Measurements from ENCODE around the gene KCNK15.
"Not testable (repeated sequence)": the region's sequence is repeated elsewhere in the genome, so short reads cannot be mapped to it uniquely, and the experiment has no call there.

Gene KCNK15

GRCh38 chr20:44759595-44759994 lies 13.9 kb downstream of the KCNK15 start:
- DNase-seq (ENCODE audit: low spot score) = no peak

- DNase-seq (ENCODE audit: low spot score) = no peak
These were observed 15.8 kb downstream of the KCNK15 start for GRCh38 chr20:44761423-44761822.

GRCh38 chr20:44762466-44763140 lies 16.9 kb downstream of the KCNK15 start:
- no peak for DNase-seq (ENCODE audit: low spot score)

- not testable (repeated sequence) for DNase-seq (ENCODE audit: low spot score)
These were observed 18.1 kb downstream of the KCNK15 start for GRCh38 chr20:44763798-44764197.

GRCh38 chr20:44765091-44765490 lies 19.4 kb downstream of the KCNK15 start:
- no peak for DNase-seq (ENCODE audit: low spot score)

- DNase-seq (ENCODE audit: low spot score) = no peak
These were observed 20.2 kb downstream of the KCNK15 start for GRCh38 chr20:44765701-44766347.

- peak; percentile 5 for DNase-seq (ENCODE audit: low spot score)
These were observed 22.6 kb downstream of the KCNK15 start for GRCh38 chr20:44768256-44768655.

- no peak for DNase-seq (ENCODE audit: low spot score)
These were observed 23.3 kb downstream of the KCNK15 start for GRCh38 chr20:44768854-44769480.

- DNase-seq (ENCODE audit: low spot score) = no peak
These were observed 23.8 kb downstream of the KCNK15 start for GRCh38 chr20:44769481-44769863.

GRCh38 chr20:44770484-44771171 lies 25.0 kb downstream of the KCNK15 start:
- DNase-seq (ENCODE audit: low spot score) = no peak

- no peak for DNase-seq (ENCODE audit: low spot score)
These were observed 25.5 kb downstream of the KCNK15 start for GRCh38 chr20:44771172-44771535.

- no peak for DNase-seq (ENCODE audit: low spot score)
These were observed 27.0 kb downstream of the KCNK15 start for GRCh38 chr20:44772636-44773035.

GRCh38 chr20:44773070-44773829 lies 27.6 kb downstream of the KCNK15 start:
- DNase-seq (ENCODE audit: low spot score) = no peak

- DNase-seq (ENCODE audit: low spot score) = no peak
These were observed 31.3 kb downstream of the KCNK15 start for GRCh38 chr20:44776980-44777379.

GRCh38 chr20:44780226-44780625 lies 34.6 kb downstream of the KCNK15 start:
- peak; percentile 4 for DNase-seq (ENCODE audit: low spot score)

GRCh38 chr20:44781118-44781517 lies 35.5 kb downstream of the KCNK15 start:
- DNase-seq (ENCODE audit: low spot score) = no peak

- no peak for DNase-seq (ENCODE audit: low spot score)
These were observed 36.1 kb downstream of the KCNK15 start for GRCh38 chr20:44781791-44782190.

- no peak for DNase-seq (ENCODE audit: low spot score)
These were observed 39.0 kb downstream of the KCNK15 start for GRCh38 chr20:44784688-44785087.

GRCh38 chr20:44785768-44786167 lies 40.1 kb downstream of the KCNK15 start:
- no peak for DNase-seq (ENCODE audit: low spot score)

GRCh38 chr20:44787299-44787698 lies 41.6 kb downstream of the KCNK15 start:
- DNase-seq (ENCODE audit: low spot score) = no peak

- DNase-seq (ENCODE audit: low spot score) = no peak
These were observed 43.2 kb downstream of the KCNK15 start for GRCh38 chr20:44788706-44789456.

All from globus pallidus (tissue), 1 donor.